Smooth muscle cell (in vitro differentiated cells): ENCODE results near the gene ZPR1. TPM values are rescaled to one million over a fixed set of nuclear protein-coding genes. Genes with fewer than 3 reads are reported as not detected.

Experiments
- DNase-seq: peaks from one replicate; lab custom pipeline; 2025; ENCODE audit not compliant: unreplicated experiment; lab: John Stamatoyannopoulos, UW
- H2AFZ ChIP-seq: fragments of 200-600 bp; sonication (generic); 2 replicates; pipeline ENCODE4 v1.6.0; 2016; ENCODE audit warnings: antibody characterized with exemption, low read depth, mild to moderate bottlenecking
- H3F3A ChIP-seq: fragments of 200-600 bp; sonication (generic); 2 replicates; pipeline ENCODE4 v1.6.0; 2017; ENCODE audit warnings: antibody characterized with exemption, low read depth
- H3K27ac ChIP-seq: fragments of 200-600 bp; sonication (generic); 2 replicates; pipeline ENCODE4 v1.5.1; 2016; ENCODE audit warnings: low read depth, mild to moderate bottlenecking
- H3K27me3 ChIP-seq: fragments of 200-600 bp; sonication (generic); 2 replicates; pipeline ENCODE4 v1.6.1; 2016; ENCODE audit warnings: low read depth, mild to moderate bottlenecking
- H3K36me3 ChIP-seq: fragments of 200-600 bp; sonication (generic); 2 replicates; pipeline ENCODE4 v1.5.1; 2016; ENCODE audit warnings: low read depth
- H3K4me1 ChIP-seq: fragments of 200-600 bp; sonication (generic); 2 replicates; pipeline ENCODE4 v1.5.1; 2016; ENCODE audit warnings: low read depth
- H3K4me2 ChIP-seq: fragments of 200-600 bp; sonication (generic); 2 replicates; pipeline ENCODE4 v1.6.0; 2016; ENCODE audit warnings: mild to moderate bottlenecking
- H3K4me3 ChIP-seq: fragments of 200-600 bp; sonication (generic); 2 replicates; pipeline ENCODE4 v1.5.1; 2016; ENCODE audit warnings: mild to moderate bottlenecking
- H3K79me2 ChIP-seq: fragments of 200-600 bp; sonication (generic); 2 replicates; pipeline ENCODE4 v1.6.0; 2016; ENCODE audit warnings: low read depth, mild to moderate bottlenecking
- H3K9ac ChIP-seq: fragments of 200-600 bp; sonication (generic); 2 replicates; pipeline ENCODE4 v1.6.0; 2016; ENCODE audit warnings: low read depth
- H3K9me3 ChIP-seq: fragments of 200-600 bp; sonication (generic); replicated peaks from 2 replicates; pipeline ENCODE4 v1.5.1; 2016; ENCODE audit warnings: low read depth
- H4K20me1 ChIP-seq: fragments of 200-600 bp; sonication (generic); 2 replicates; pipeline ENCODE4 v1.6.0; 2016; ENCODE audit warnings: low read depth
- CTCF ChIP-seq: fragments of 200-600 bp; sonication (generic); IDR thresholded peaks from 2 replicates; pipeline ENCODE4 v1.5.1; 2017; ENCODE audit warnings: borderline replicate concordance, mild to moderate bottlenecking, antibody characterized with exemption; ENCODE audit not compliant: insufficient read depth, poor library complexity, severe bottlenecking
- WGBS: methylation state at CpG from one replicate; pipeline ENCODE4 v1.1.7; 2016; ENCODE audit warnings: low lambda C conversion rate; 5-methylcytosine and 5-hydroxymethylcytosine counted together
- polyA plus RNA-seq: library from polyadenylated mRNA; unstranded; fragments of >200 nt; fragmentation: Nextera tagmentation; extraction: Ambion mirVana; gene quantifications from 2 replicates; pipeline ENCODE4 v1.2.1, GENCODE V29; 2016
- total RNA-seq: library from RNA; depleted of rRNA; stranded (reverse); fragments of >200 nt; gene quantifications from 2 replicates; pipeline ENCODE4 v1.2.3, GENCODE V29; 2014

Gene ZPR1
- total and polyA plus RNA-seq, 2 experiments from 2014 or later: 26.2 to 34.2 TPM

- no peaks in the 10 kb centered on the region for H3K4me1 ChIP-seq
- no peak within 1 kb of the TSS for H3K4me3 ChIP-seq
- H3K36me3 ChIP-seq: no peaks in the 10 kb centered on the region
- TF ChIP-seq CTCF: no peak
- DNase-seq: no peak
- H3K9me3 ChIP-seq: no peaks in the 10 kb centered on the region
- H3F3A ChIP-seq: no peaks in the 10 kb centered on the region
- no peaks in the 10 kb centered on the region for H4K20me1 ChIP-seq
- WGBS: 89% methylated on average over 12 of the region's 16 CpGs
- no peaks in the 10 kb centered on the region for H3K79me2 ChIP-seq
- no peak within 1 kb of the TSS for H3K4me2 ChIP-seq
- H2AFZ ChIP-seq: no peak within 1 kb of the TSS
- H3K27me3 ChIP-seq: no peaks in the 10 kb centered on the region
- no peak within 1 kb of the TSS for H3K9ac ChIP-seq
- no peak within 1 kb of the TSS for H3K27ac ChIP-seq
Measured at GRCh38 chr11:116823031-116823843, 35.4 kb upstream of the ZPR1 start, which contains the start of gene APOA4. Gene APOA4 (minus strand): TSS chr11:116823304. CDS start chr11:116823191, 113 bp downstream.

- Histone ChIP-seq H3K4me2 (no peak overlapping the region), H3K27ac (no peak overlapping the region)
Measured at GRCh38 chr11:116822575-116822974, 34.8 kb upstream of the ZPR1 start.

GRCh38 chr11:116821050-116821918, 33.5 kb upstream of the ZPR1 start:
- Histone ChIP-seq H3F3A (no peaks in the 10 kb centered on the region), H3K9ac (no peak overlapping the region), H3K4me2 (no peak overlapping the region), H3K79me2 (no peaks in the 10 kb centered on the region), H3K4me3 (no peak overlapping the region), H3K4me1 (no peaks in the 10 kb centered on the region), H3K36me3 (no peaks in the 10 kb centered on the region), H3K27ac (no peak overlapping the region), H3K27me3 (no peaks in the 10 kb centered on the region), H4K20me1 (no peaks in the 10 kb centered on the region), H3K9me3 (no peaks in the 10 kb centered on the region), H2AFZ (no peak overlapping the region)
- no peak for DNase-seq
- no peak for TF ChIP-seq CTCF
- 95% methylated on average over 51 of the region's 51 CpGs for WGBS

More at GRCh38 chr11:116822575-116822974, 34.8 kb upstream of the ZPR1 start:
- Histone ChIP-seq H3K27me3 (no peaks in the 10 kb centered on the region), H3K36me3 (no peaks in the 10 kb centered on the region), H3K4me1 (no peaks in the 10 kb centered on the region), H3K9ac (no peak overlapping the region), H3F3A (no peaks in the 10 kb centered on the region), H4K20me1 (no peaks in the 10 kb centered on the region), H3K9me3 (no peaks in the 10 kb centered on the region), H3K79me2 (no peaks in the 10 kb centered on the region), H2AFZ (no peak overlapping the region), H3K4me3 (no peak overlapping the region)
- no peak for TF ChIP-seq CTCF
- whole genome bisulfite sequencing: 75% methylated on average over 5 of the region's 5 CpGs
- no peak for DNase-seq
